ENCODE data around the gene PFKFB4. TPM values are rescaled to one million over a fixed set of nuclear protein-coding genes. Genes with fewer than 3 reads are reported as not detected.
A peak's percentile ranks its signal among the peaks of the same experiment; 100 is the strongest.

The PFKFB4 gene
- 15.0 and 22.9 TPM in 2 replicates for total RNA-seq (2014; rRNA removed; shearing (Covaris generic))
- 7.6 and 8.6 TPM in 2 replicates for polyA plus RNA-seq (2016; fragmentation: Nextera tagmentation; extraction: Ambion mirVana)
- long read RNA-seq, partial matches to known transcripts: 0 of 2 reads
- long read RNA-seq, other reads (novel, unspliced or antisense): 1 of 2 reads

DNA sequence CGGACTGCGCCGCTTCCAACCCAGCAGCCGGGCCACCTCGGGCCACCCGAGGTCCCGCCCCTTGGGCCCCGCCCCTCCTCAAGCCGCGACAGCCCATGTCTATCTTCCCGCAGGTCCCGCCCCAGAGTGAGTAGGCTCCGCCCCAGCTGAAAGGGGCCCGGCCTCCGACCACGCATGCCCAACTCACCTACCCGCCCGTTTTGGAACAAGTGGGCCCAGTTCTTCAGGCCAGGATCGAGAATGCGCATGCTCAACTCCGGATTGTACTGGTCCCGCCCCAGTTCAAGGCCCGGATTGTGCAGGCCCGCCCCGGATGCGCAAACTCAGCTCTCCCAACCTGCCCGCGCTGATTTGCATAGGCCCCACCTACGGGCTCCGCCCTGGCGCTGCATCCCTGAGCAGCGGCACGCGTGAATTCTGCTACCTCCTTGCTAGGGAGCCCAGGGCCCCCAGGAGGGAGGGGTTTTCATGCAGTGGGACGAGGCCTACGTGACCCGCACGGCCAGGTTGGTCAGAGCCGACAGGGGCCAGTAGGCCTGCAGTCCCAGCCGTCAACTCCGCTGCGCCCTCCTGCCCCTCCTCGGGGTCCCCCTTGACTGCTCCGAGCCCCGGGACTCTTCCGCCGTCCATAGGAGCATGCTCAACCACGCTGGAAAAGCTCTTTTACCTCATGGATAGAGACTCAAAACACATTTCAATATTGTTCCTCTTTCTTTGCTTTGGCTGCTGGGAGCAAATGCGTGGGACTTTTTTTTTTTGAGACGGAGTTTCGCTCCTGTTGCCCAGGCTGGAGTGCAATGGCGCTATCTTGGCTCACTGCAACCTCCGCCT is at the start of gene PFKFB4:
PFKFB4 (minus strand) TSS at position 8 of the 831 bp plus-strand sequence. CDS start 26 bp downstream, outside the sequence.
- Histone ChIP-seq H3K27me3 (ENCODE audit: insufficient read depth) (no peaks in the 10 kb centered on the region), H3K4me1 (ENCODE audit: insufficient read depth) (peaks cover 25% of the 10 kb centered on the region), H3K4me2 (peak within 1 kb of the TSS; percentile 91), H3K79me2 (replicated peaks; ENCODE audit: insufficient read depth) (peaks cover 26% of the 10 kb centered on the region), H3K4me3 (peak within 1 kb of the TSS; percentile 73), H3K27ac (ENCODE audit: low read depth) (peak within 1 kb of the TSS; percentile 93), H4K20me1 (replicated peaks; ENCODE audit: insufficient read depth) (no peaks in the 10 kb centered on the region), H3F3A (replicated peaks; ENCODE audit: low read depth) (peaks cover 11% of the 10 kb centered on the region), H2AFZ (peak within 1 kb of the TSS; percentile 83; the same call in 1 of the 2 replicates), H3K36me3 (ENCODE audit: insufficient read depth) (no peaks in the 10 kb centered on the region), H3K9me2 (ENCODE audit: insufficient read depth) (no peaks in the 10 kb centered on the region)
- peak; percentile 77 for ATAC-seq
- Mint-ChIP-seq H3K4me1 (peaks cover 46% of the 10 kb centered on the region), H3K4me3 (peak within 1 kb of the TSS; percentile 86), H3K27ac (peak within 1 kb of the TSS; percentile 94), H3K36me3 (ENCODE audit: low read depth) (no peaks in the 10 kb centered on the region; the same call in 2 of the 3 replicates), H3K27me3 (ENCODE audit: insufficient read depth, low read depth, poor library complexity) (peaks cover 16% of the 10 kb centered on the region), H3K9me3 (no peaks in the 10 kb centered on the region; the same call in 2 of the 3 replicates)
- peak; percentile 100 for DNase-seq (ENCODE audit: low spot score)
- TF ChIP-seq ZNF462 (CRISPR knock-in tag; IDR thresholded peaks at IDR 0.05) (no peak), ETS1 (IDR thresholded peaks at IDR 0.05) (0 out of 2 replicates have a peak, but pooled peaks have one; percentile 19), POLR2AphosphoS5 (IDR thresholded peaks at IDR 0.05; ENCODE audit: low read depth) (peak; percentile 92)
- TF ChIP-seq, protein P1, sequence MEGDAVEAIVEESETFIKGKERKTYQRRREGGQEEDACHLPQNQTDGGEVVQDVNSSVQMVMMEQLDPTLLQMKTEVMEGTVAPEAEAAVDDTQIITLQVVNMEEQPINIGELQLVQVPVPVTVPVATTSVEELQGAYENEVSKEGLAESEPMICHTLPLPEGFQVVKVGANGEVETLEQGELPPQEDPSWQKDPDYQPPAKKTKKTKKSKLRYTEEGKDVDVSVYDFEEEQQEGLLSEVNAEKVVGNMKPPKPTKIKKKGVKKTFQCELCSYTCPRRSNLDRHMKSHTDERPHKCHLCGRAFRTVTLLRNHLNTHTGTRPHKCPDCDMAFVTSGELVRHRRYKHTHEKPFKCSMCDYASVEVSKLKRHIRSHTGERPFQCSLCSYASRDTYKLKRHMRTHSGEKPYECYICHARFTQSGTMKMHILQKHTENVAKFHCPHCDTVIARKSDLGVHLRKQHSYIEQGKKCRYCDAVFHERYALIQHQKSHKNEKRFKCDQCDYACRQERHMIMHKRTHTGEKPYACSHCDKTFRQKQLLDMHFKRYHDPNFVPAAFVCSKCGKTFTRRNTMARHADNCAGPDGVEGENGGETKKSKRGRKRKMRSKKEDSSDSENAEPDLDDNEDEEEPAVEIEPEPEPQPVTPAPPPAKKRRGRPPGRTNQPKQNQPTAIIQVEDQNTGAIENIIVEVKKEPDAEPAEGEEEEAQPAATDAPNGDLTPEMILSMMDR (conservative IDR thresholded peaks at IDR 0.05; ENCODE audit: low read depth in 2 of 2): 0 out of 4 replicates have a peak, but pooled peaks of 1 of the 2 experiments have one; percentile 11
